Osteoblast (primary cell): ENCODE results near the gene RGS16. TPM values are rescaled to one million over a fixed set of nuclear protein-coding genes. Genes with fewer than 3 reads are reported as not detected.

Experiments used
- DNase-seq: peaks from one replicate; pipeline ENCODE4 v3.0.0; 2011; ENCODE audit warnings: low spot score, mixed read lengths; ENCODE audit not compliant: insufficient read length; ENCODE audit errors: missing footprints
- H2AFZ ChIP-seq: 2 replicates; pipeline ENCODE4 v1.6.0; 2011; ENCODE audit warnings: mild to moderate bottlenecking, low read length
- H3K27ac ChIP-seq: 2 replicates; pipeline ENCODE4 v1.5.1; 2011; ENCODE audit warnings: mild to moderate bottlenecking, low read depth, low read length, moderate library complexity
- H3K27me3 ChIP-seq: 2 replicates; pipeline ENCODE4 v1.6.0; 2012; ENCODE audit warnings: mild to moderate bottlenecking, control low read depth, inconsistent platforms, low read length, moderate library complexity; ENCODE audit not compliant: insufficient read depth
- H3K36me3 ChIP-seq: 2 replicates; pipeline ENCODE4 v1.5.1; 2011; ENCODE audit warnings: mild to moderate bottlenecking, low read length, control low read depth, moderate library complexity; ENCODE audit not compliant: insufficient read depth
- H3K4me1 ChIP-seq: 2 replicates; pipeline ENCODE4 v1.5.1; 2011; ENCODE audit warnings: mild to moderate bottlenecking, low read length, control low read depth, moderate library complexity; ENCODE audit not compliant: insufficient read depth
- H3K4me2 ChIP-seq: 2 replicates; pipeline ENCODE4 v1.6.0; 2011; ENCODE audit warnings: mild to moderate bottlenecking, low read length; ENCODE audit not compliant: insufficient read depth
- H3K4me3 ChIP-seq: fragments of 200-600 bp; sonication (generic); 3 replicates; pipeline ENCODE4 v1.5.1; 2012; ENCODE audit warnings: mild to moderate bottlenecking, low read length, inconsistent platforms; ENCODE audit not compliant: insufficient read depth
- H3K79me2 ChIP-seq: 2 replicates; pipeline ENCODE4 v1.6.0; 2012; ENCODE audit warnings: mild to moderate bottlenecking, low read length, control low read depth, inconsistent platforms; ENCODE audit not compliant: insufficient read depth
- H3K9me3 ChIP-seq: 2 replicates; pipeline ENCODE4 v1.5.1; 2011; ENCODE audit warnings: low read depth, low read length, control low read depth
- H4K20me1 ChIP-seq: 2 replicates; pipeline ENCODE4 v1.6.0; 2012; ENCODE audit warnings: mild to moderate bottlenecking, low read length, control low read depth; ENCODE audit not compliant: insufficient read depth
- small RNA-seq: library from RNA; depleted of rRNA; stranded (forward); fragments of <200 nt; gene quantifications from one replicate; pipeline ENCODE3, GENCODE V24; 2012
- total RNA-seq: library from RNA; depleted of rRNA; stranded (reverse); fragments of >200 nt; gene quantifications from 2 replicates; pipeline ENCODE4 v1.2.3, GENCODE V29; 2012
- TF ChIP-seq, protein P1 (sequence below): IDR thresholded peaks from 2 replicates; pipeline ENCODE4 v1.5.1; 2011; ENCODE audit warnings: mild to moderate bottlenecking, low read depth, low read length, moderate library complexity; ENCODE audit errors: extremely low read depth

Gene RGS16
- total RNA-seq, 1 donor: under 0.01 TPM

DNA sequence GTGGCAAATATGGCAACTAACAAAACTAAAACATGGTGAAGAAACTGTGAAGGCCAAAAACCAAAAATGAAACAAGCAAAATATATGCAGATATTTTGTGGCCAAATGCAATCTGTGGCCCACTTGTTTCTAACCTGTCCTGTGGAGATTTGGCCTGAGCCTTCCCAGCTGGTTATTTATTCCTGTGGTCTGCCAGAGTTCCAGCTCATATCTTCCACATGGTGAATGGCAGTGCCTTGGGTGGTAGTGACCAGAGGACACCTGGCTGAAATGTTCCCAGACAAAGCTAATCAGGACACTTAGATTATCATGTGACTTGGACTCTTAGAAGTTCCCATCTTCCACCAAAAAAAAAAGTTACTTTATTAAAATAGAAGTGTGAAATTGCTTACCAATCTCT lies 54.8 kb downstream of the RGS16 start:
- H4K20me1 ChIP-seq: no peaks in the 10 kb centered on the region
- no peaks in the 10 kb centered on the region for H3K4me1 ChIP-seq
- H3K4me3 ChIP-seq: no peak overlapping the region
- peaks cover 2% of the 10 kb centered on the region for H3K9me3 ChIP-seq
- no peaks in the 10 kb centered on the region for H3K27me3 ChIP-seq
- no peak overlapping the region for H2AFZ ChIP-seq
- no peak overlapping the region for H3K4me2 ChIP-seq
- H3K36me3 ChIP-seq: no peaks in the 10 kb centered on the region
- H3K27ac ChIP-seq: no peak overlapping the region
- H3K79me2 ChIP-seq: no peaks in the 10 kb centered on the region
- no peak for DNase-seq
- TF ChIP-seq, protein P1, sequence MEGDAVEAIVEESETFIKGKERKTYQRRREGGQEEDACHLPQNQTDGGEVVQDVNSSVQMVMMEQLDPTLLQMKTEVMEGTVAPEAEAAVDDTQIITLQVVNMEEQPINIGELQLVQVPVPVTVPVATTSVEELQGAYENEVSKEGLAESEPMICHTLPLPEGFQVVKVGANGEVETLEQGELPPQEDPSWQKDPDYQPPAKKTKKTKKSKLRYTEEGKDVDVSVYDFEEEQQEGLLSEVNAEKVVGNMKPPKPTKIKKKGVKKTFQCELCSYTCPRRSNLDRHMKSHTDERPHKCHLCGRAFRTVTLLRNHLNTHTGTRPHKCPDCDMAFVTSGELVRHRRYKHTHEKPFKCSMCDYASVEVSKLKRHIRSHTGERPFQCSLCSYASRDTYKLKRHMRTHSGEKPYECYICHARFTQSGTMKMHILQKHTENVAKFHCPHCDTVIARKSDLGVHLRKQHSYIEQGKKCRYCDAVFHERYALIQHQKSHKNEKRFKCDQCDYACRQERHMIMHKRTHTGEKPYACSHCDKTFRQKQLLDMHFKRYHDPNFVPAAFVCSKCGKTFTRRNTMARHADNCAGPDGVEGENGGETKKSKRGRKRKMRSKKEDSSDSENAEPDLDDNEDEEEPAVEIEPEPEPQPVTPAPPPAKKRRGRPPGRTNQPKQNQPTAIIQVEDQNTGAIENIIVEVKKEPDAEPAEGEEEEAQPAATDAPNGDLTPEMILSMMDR: no peak

Small RNA genes within 50 kb of the gene (small RNA-seq; reads per million reads assigned to genes)
- not detected for gene RF00017

Other genes with a start within 250 kb of the RGS16 start
- gene GLUL, start 212.6 kb downstream of the RGS16 start, total RNA-seq: 219 and 259 TPM in 2 replicates
- gene TEDDM1, start 203.7 kb downstream of the RGS16 start, total RNA-seq: not detected in 2 replicates
- not detected in 2 replicates for gene RGSL1, start 154.2 kb downstream of the RGS16 start, total RNA-seq
- 7.2 and 9.1 TPM in 2 replicates for gene RNASEL, start 15.1 kb downstream of the RGS16 start, total RNA-seq
- gene RGS8, start 80.2 kb upstream of the RGS16 start, total RNA-seq: not detected in 2 replicates
- gene NPL, start 185.4 kb upstream of the RGS16 start, total RNA-seq: 1.5 and 2.5 TPM in 2 replicates
- gene DHX9, start 235.0 kb upstream of the RGS16 start, total RNA-seq: 107 and 118 TPM in 2 replicates